Forelimb muscle (tissue), 1 donor: ENCODE data around the gene ARHGAP18. TPM values are rescaled to one million over a fixed set of nuclear protein-coding genes. Genes with fewer than 3 reads are reported as not detected.

Experiments used
- DNase-seq: peaks from one replicate; pipeline ENCODE4 v3.0.0-alpha.2; 2013; ENCODE audit warnings: low read depth
- polyA plus RNA-seq: library from polyadenylated mRNA; unstranded; fragments of 120-200 nt; gene quantifications from one replicate; pipeline ENCODE4 v1.2.1, GENCODE V29; 2013; ENCODE audit not compliant: insufficient read length

Gene ARHGAP18
- 14.1 TPM for polyA plus RNA-seq

GRCh38 chr6:129709769-129710449 is at the start of gene ARHGAP18:
Gene ARHGAP18 (minus strand): TSS chr6:129710177. CDS start chr6:129710136, 41 bp downstream.
- no peak for DNase-seq

DNA sequence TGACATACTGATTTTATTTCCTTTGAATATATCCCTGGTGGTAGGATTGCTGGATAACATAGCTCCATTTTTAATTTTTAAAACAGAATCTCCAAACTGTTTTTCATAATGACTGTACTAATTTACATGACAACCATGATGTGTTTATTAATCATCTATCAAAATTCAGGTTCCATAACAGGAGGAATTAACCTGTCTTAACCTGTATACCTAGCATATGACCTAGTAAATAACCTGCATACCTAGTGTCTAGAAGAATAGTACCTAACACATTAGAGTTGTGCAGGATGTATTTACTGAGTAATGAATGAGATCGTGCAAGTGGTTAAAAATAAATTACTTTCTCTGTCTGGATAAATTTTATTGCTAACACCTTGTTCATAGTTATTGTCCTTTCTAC is 45.8 kb upstream of the ARHGAP18 start:
- no peak for DNase-seq

- no peak for DNase-seq
Observed at GRCh38 chr6:129754750-129755149, 44.8 kb upstream of the ARHGAP18 start.

- no peak for DNase-seq
Observed at GRCh38 chr6:129753422-129753821, 43.4 kb upstream of the ARHGAP18 start.

DNA sequence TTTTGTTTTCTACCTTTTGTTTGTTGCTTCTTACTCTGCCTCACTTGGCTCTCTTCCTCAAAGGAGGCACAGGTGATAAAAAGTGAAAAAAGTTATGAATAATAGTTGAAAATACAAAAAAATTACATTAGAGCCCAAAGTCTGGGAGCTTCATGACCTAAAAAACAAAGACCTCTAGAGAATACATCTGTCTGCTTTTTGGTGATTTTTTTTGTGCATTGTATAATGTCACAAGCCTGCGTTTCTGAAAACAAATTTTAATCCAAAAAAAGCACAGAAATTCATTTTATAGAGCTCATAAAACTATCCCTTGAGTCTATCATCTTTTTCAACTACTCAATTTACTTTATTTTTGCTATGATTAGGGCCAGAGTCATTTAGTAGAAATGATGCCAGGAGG is 41.4 kb upstream of the ARHGAP18 start:
- no peak for DNase-seq

- no peak for DNase-seq
Observed at GRCh38 chr6:129750360-129750759, 40.4 kb upstream of the ARHGAP18 start.

DNA sequence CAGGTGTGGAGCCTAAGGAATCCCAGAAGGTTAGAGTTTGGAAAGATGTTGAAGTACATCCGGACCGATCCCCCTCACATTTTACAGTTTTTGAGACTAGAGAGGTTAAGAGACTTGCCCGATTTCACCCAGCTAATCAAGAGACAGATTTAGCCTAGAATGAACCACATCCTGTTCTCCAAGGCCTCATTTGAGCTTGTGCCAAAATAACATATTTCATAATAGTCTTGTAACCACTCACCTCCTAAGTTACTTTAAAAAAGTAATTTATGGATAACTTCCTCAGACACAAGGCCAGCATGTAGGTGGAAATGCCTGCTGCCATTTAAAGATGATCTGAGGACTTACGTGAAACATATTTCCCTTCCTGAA is 39.8 kb upstream of the ARHGAP18 start:
- no peak for DNase-seq

DNA sequence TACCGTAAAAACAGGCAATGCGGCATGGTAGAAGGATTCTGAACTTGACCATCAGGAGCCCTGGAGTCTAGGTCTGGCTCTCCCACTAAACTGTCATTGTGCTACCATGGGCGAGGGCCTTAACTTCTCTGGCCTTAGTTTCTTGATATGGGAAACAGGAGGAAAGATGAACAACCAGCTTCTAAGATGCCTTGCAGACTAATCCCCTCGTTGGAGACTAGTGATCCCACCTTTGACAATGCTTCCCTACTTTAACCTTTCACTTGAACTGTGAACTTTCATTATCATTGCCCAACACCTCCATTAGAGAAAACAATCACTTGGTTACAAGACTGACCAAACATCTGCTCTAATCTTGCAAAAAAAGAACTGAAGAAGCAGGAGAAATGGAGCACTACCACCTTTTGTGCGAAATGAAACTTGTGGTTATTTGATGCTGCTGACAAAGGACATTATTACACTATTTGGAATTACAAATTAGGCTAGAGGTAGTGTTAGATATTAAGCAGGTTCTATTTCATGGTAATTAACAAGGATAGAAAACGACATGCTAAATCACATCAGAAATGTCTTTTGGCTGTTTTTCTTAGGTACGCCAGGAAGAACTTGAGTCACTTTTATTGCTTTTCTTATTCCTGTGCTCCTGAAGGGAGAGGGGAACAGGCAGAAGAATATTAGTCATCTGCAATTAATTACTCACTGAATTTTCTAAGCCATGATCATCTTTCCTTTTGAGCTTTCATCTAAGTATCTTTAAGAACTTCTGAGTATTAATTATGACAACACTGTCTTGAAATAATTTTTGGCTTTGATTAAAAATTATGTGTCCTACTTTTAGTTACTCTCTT is 39.1 kb upstream of the ARHGAP18 start:
- DNase-seq: no peak

GRCh38 chr6:129748212-129748900 is 38.4 kb upstream of the ARHGAP18 start:
- no peak for DNase-seq

- no peak for DNase-seq
Observed at GRCh38 chr6:129747588-129748112, 37.7 kb upstream of the ARHGAP18 start.

GRCh38 chr6:129744880-129745237 is 34.9 kb upstream of the ARHGAP18 start:
- no peak for DNase-seq

DNA sequence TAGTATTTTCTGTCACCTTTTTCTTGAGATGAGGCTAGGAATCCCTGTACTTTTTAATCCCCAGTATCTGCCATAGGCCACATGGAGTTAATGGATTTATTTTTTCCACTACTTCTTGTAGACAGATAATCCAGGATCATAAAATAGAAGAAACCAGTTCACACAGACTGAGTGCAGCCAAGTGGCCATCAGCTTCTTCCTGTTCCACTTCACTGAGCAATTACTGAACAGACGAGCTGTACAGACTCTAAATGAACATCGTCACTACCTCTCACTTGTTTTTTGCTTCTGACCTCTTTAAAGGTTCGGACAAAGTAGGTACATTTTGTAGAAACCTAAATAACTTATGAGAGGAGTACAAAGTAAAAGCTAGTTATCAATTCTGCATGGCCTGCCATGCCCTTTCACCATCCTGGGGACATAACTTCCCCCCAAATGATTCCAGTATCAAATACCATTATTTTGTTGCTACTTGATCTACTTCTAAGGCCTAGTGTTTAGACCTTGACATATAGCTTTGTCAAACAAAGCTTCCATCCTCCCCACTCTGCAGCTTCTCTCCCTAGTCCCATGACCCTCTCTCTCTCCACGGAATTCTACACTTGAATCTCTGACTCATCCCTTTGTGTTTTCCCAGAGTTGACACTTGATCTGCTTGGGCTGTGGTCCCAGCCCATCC is 34.4 kb upstream of the ARHGAP18 start:
- no peak for DNase-seq

GRCh38 chr6:129740013-129740412 is 30.0 kb upstream of the ARHGAP18 start:
- DNase-seq: no peak

GRCh38 chr6:129736105-129736504 is 26.1 kb upstream of the ARHGAP18 start:
- no peak for DNase-seq

DNA sequence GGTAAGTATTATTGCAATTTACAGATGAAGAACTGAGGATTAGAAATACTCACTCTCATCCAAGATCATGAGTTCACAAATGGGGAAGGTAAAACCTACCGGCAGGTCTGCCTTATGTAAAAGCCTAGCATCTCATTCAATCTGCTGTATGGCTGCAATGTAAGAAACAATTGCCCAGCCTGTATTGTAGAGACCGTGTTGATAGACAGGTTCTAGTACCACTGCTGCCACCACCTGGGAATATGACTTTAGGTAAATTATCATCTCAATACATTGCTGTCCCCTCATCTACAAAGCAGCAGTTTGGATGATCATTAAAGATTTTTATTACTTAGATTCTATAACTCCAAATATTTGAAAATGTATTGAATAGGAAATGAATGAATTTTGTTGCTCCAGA is 23.3 kb upstream of the ARHGAP18 start:
- DNase-seq: no peak

DNA sequence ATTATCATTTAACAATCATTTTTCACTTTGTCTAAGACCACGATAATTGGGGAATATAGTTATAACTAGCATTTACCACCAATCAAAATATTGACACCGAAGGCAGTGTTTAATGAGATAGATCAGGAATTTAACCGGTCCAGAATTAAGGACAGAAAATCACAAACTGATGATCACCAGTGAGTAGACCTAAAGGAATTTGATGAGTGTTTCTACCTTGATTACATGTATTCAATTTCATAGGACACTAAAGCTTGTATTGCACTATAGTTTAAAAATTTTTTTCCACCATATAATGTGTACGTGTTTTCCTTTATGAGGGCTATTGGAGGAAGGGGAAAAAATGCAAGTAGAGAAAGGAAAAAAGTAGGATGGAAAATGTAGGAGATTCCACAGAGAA is 22.6 kb upstream of the ARHGAP18 start:
- DNase-seq: no peak

DNA sequence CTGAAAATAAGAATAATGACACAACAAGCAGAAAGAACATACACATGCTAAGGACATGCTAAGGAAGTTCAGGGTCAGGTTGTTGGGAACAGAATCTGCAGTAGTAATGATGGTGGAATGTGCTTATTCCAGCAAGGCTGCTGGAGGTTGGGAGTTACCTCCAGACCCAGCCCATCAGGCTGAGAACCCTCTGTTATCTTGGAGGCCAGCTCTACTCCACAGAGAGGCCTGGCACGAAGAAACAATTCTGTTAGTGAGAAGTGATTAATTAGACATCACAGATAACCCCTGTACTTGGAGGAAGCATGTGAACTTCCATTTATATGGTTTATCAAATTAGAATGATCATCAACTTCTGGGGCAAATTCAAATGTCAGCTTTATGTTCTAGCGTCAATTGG is 22.1 kb upstream of the ARHGAP18 start:
- no peak for DNase-seq

DNA sequence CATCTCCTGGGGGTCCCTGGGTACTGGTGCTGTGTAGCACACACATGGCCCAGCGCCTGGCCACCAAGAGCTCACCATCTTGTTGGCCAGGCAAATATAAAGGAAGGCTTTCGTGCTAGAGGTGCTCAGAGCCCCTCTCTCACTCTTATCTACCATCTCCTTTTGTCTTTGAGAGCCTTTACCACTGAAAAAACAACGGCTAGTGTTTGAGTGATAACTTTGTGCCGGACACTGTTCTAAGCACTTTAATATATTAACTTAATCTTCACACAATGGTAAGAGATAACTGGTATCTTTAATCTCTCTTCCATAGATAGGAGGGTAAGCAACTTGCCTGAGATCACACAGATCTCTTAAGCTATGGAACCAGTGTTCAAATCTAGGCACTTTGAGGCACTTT is 21.5 kb upstream of the ARHGAP18 start:
- no peak for DNase-seq

DNA sequence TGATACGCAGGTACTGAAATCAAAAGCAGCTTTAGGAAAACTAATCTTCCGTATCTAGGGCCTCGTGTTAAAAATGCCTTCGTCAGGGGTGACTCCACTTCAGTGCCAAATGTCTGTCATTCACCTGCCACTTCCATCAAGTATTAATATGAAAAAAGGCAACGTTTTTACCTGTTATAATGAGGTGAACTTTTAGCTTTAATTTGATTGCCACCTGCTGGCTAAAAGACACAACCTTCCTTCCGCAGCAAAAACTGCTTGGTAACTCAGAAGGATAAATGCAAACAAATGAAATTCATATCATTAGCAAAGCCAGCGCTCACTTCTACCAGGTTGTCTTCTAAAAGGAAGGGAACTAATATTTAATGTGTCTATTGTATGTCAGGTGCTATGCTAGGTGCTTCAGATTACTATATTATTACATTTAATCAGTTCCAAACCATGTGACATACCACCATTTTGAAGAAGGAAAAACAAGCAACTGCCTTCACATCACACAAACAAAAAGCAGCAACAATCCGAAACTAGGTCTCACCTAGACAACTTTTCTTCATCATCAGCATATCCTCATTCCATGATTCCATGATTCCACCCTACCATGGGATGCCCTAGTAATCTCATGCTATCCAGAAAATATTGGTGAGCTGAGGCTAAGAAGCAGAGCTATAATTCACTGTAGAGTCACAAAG is 20.6 kb upstream of the ARHGAP18 start:
- no peak for DNase-seq

GRCh38 chr6:129726650-129727049 is 16.7 kb upstream of the ARHGAP18 start:
- DNase-seq: no peak

DNA sequence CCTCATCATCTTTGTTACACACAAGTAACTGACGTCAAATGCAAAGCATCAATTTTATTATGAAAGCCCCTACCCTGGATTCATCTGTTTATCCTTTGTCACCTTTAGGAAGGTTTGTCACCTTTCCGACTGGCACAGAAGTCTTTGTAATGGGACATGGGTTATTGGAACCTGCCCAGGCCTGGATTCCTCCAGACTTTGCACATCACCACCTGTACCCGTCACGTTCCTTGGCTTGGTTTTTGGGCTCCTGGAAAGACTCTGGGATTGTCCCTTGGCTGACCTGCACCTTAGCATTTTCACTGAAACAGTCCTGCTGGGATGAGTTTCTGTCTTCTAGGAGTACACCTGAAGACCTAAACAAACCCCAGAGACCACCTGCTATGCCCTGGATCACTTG is 15.4 kb upstream of the ARHGAP18 start:
- no peak for DNase-seq
